ENCODE results near the gene AXIN2. TPM values are rescaled to one million over a fixed set of nuclear protein-coding genes. Genes with fewer than 3 reads are reported as not detected.

The AXIN2 gene
- total RNA-seq, 1 donor from 2014 or later = 17.9 TPM

GRCh38 chr17:65515959-65516948, 45.2 kb downstream of the AXIN2 start:
- no peaks in the 10 kb centered on the region for H3K9me3 ChIP-seq
- TF ChIP-seq POLR2A (IDR thresholded peaks at IDR 0.05) = no peak
- no peak for TF ChIP-seq POLR2AphosphoS5 (IDR thresholded peaks at IDR 0.05; ENCODE audit: insufficient read depth in 1 of 2, low read depth in 1 of 2)
- TF ChIP-seq CTCF (IDR thresholded peaks at IDR 0.05) = no peak
- intact Hi-C loops (cut with DNase I) = no loop called here
- no peak overlapping the region for H3K4me3 ChIP-seq
- H3K27ac ChIP-seq = peak overlapping the region; percentile 64
- DNase-seq (ENCODE audit: extremely low spot score in 2 of 2) = no peak
- H3K36me3 ChIP-seq = no peaks in the 10 kb centered on the region
- H3K27me3 ChIP-seq = no peaks in the 10 kb centered on the region
- H3K4me1 ChIP-seq = peaks cover 21% of the 10 kb centered on the region

- DNase-seq (ENCODE audit: extremely low spot score in 2 of 2) = no peak
- intact Hi-C loops (cut with DNase I) = no loop called here
Measured at GRCh38 chr17:65515512-65515911, 45.9 kb downstream of the AXIN2 start.

GRCh38 chr17:65514541-65514940, 46.9 kb downstream of the AXIN2 start:
- TF ChIP-seq POLR2A (IDR thresholded peaks at IDR 0.05) (no peak), CTCF (IDR thresholded peaks at IDR 0.05) (no peak), POLR2AphosphoS5 (IDR thresholded peaks at IDR 0.05; ENCODE audit: insufficient read depth in 1 of 2, low read depth in 1 of 2) (no peak)
- Histone ChIP-seq H3K27ac (no peak overlapping the region), H3K9me3 (no peaks in the 10 kb centered on the region), H3K27me3 (no peaks in the 10 kb centered on the region), H3K4me3 (no peak overlapping the region), H3K36me3 (no peaks in the 10 kb centered on the region), H3K4me1 (peaks cover 21% of the 10 kb centered on the region)
- intact Hi-C loops (cut with DNase I) = no loop called here
- DNase-seq (ENCODE audit: extremely low spot score in 2 of 2) = no peak

More at GRCh38 chr17:65515512-65515911, 45.9 kb downstream of the AXIN2 start:
- TF ChIP-seq CTCF (IDR thresholded peaks at IDR 0.05) (no peak), POLR2A (IDR thresholded peaks at IDR 0.05) (no peak), POLR2AphosphoS5 (IDR thresholded peaks at IDR 0.05; ENCODE audit: insufficient read depth in 1 of 2, low read depth in 1 of 2) (no peak)
- H3K4me1 ChIP-seq = peaks cover 21% of the 10 kb centered on the region
- no peaks in the 10 kb centered on the region for H3K27me3 ChIP-seq
- no peaks in the 10 kb centered on the region for H3K36me3 ChIP-seq
- peak overlapping the region; percentile 64 for H3K27ac ChIP-seq
- no peak overlapping the region for H3K4me3 ChIP-seq
- no peaks in the 10 kb centered on the region for H3K9me3 ChIP-seq

GRCh38 chr17:65514082-65514481, 47.4 kb downstream of the AXIN2 start:
- H3K27me3 ChIP-seq = no peaks in the 10 kb centered on the region
- intact Hi-C loops (cut with DNase I) = no loop called here
- H3K4me1 ChIP-seq = peaks cover 21% of the 10 kb centered on the region
- H3K36me3 ChIP-seq = no peaks in the 10 kb centered on the region
- no peak overlapping the region for H3K27ac ChIP-seq
- no peaks in the 10 kb centered on the region for H3K9me3 ChIP-seq
- H3K4me3 ChIP-seq = no peak overlapping the region
- no peak for DNase-seq (ENCODE audit: extremely low spot score in 2 of 2)
- no peak for TF ChIP-seq POLR2AphosphoS5 (IDR thresholded peaks at IDR 0.05; ENCODE audit: insufficient read depth in 1 of 2, low read depth in 1 of 2)
- no peak for TF ChIP-seq POLR2A (IDR thresholded peaks at IDR 0.05)
- TF ChIP-seq CTCF (IDR thresholded peaks at IDR 0.05) = no peak

- Histone ChIP-seq H3K27ac (no peak overlapping the region), H3K36me3 (no peaks in the 10 kb centered on the region), H3K4me1 (peaks cover 20% of the 10 kb centered on the region), H3K4me3 (no peak overlapping the region), H3K9me3 (no peaks in the 10 kb centered on the region), H3K27me3 (no peaks in the 10 kb centered on the region)
- TF ChIP-seq CTCF (IDR thresholded peaks at IDR 0.05) (no peak), POLR2A (IDR thresholded peaks at IDR 0.05) (no peak), POLR2AphosphoS5 (IDR thresholded peaks at IDR 0.05; ENCODE audit: insufficient read depth in 1 of 2, low read depth in 1 of 2) (no peak)
- no peak for DNase-seq (ENCODE audit: extremely low spot score in 2 of 2)
- intact Hi-C loops (cut with DNase I) = no loop called here
Measured at GRCh38 chr17:65511316-65511715, 50.1 kb downstream of the AXIN2 start.

Measured in vagina (tissue), 2 donors.